GM19372 (cell line): ENCODE data around the gene PRSS22.
A peak's percentile ranks its signal among the peaks of the same experiment; 100 is the strongest.

Experiments
- ATAC-seq: cut with Tn5 transposase; IDR thresholded peaks from one replicate; pipeline ENCODE4 v1.9.1; 2021; ENCODE audit warnings: mild to moderate bottlenecking, low read depth, moderate library complexity; ENCODE audit not compliant: unreplicated experiment

Gene PRSS22

DNA sequence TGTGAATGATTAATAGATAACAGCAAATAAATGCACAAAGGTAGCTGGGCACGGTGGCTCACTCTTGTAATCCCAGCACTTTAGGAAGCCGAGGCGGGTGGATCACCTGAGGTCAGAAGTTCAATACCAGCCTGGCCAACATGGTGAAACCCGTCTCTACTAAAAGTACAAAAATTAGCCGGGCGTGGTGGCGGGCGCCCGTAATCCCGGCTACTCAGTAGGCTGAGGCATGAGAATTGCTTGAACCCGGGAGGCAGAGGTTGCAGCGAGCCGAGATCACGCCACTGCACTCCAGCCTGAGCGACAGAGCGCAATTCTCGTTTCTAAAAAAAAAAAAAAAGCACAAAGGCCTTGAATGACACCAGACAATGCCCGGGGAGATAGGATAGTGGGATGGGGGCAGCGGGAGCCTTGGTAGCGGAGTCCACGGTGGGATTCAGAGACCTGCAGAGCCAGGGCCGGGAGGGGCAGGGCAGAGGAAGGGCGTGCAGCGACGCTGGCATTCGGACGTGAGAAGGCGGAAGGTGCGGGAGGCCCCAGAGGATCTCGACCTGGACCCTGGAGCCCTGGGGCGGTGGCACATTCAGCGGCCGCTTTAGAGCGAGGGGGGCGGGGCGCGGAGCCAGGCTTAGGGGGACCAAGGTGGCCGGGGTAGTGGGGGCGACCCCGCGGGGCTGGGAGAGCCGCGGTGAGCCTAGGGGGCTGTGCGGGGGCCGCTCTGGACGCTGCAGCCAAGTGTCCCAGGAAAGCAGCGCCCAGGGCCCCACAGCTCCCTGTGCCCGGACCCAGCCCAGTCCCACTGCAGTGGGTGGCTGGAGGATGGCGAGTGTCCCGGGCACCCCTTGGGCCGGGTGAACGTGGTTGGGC is 24.0 kb upstream of the PRSS22 start:
- ATAC-seq: no peak

DNA sequence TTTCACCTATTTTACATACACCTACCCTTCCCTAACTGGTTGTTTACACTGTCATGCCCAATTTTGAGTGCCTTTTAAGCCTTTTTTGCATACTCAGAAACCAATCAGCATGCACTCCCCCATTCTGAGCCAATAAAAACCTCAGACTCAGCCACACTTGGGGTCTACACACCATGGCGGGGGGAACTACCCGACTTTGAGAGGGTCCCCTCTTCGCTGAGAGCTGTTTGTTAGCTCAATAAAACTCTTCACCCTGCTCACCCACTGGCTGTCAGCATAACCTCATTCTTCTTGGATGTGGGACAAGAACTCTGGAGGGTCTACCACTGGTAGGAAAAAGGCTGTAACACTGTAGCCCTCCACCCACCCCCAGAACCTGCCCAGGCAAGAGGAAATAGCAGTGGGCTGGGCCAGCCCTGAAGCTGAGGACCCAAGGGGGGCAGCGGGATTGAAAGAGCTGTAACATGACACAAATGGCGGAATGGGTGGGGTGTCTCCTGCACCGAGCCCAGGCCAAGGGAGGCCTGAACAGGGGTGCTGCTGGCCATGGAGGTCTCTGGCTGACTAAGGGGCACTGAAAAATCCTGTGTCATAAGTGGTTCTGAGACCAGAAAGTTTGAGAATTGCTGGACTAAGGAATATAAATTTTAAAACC is 22.0 kb upstream of the PRSS22 start:
- ATAC-seq: no peak

DNA sequence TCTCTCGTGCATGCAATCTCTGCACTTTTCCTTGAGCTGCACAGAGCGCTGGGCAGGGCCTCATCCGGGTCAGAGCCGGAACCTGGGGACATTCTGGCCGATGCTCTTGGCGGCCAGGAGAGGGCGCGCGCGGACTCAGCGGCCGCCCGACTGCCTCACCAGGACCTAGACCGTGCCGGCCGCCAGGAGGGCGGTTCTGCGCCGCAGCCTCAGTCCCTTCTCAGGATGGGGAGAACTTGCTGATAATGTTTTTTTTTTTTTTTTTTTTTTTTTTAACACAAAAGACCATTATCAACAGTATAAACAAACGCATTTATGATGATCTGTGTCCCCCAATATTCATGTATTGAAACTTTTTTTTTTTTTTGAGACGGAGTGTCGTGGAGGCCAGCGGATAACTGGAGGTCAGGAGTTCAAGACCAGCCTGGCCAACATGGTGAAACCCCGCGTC is 17.0 kb upstream of the PRSS22 start:
- peak; percentile 78 for ATAC-seq

DNA sequence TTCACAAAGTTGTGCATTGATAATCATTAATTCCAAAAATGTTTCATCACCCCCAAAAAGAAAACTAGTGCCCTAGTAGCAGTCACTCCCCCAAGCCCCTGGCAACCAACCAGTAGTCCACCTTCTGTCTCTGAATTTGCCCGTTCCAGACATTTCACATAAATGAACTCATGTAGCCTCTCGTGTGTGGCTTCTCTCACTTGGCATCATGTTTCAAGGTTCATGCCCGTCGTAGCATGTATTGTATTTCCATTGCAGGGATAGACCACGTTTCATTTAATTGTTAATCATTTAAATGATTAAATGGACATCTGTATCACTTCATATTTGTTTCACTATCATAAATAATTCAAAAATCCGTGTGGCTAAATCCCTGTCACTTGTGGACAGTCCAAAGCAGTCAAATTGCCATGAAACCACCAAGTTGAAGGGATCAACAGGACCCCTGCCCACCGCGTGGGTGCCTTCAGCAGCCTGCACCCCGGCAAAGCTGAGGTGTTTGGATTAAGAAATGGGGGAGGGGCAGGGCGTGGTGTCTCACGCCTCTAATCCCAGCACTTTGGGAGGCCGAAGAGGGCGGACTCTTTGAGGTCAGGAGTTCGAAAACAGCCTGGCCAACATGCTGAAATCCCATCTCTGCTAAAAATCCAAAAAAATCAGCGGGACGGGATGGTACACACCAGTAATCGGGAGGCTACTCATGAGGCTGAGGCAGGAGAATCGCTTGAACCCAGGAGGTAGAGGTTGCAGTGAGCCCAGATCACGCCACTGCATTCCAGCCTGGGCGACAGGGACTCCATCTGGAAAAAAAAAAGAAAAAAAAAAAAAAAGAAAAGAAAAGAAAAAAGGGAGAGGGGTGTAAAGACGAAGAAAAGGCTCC is 16.3 kb upstream of the PRSS22 start:
- no peak for ATAC-seq

DNA sequence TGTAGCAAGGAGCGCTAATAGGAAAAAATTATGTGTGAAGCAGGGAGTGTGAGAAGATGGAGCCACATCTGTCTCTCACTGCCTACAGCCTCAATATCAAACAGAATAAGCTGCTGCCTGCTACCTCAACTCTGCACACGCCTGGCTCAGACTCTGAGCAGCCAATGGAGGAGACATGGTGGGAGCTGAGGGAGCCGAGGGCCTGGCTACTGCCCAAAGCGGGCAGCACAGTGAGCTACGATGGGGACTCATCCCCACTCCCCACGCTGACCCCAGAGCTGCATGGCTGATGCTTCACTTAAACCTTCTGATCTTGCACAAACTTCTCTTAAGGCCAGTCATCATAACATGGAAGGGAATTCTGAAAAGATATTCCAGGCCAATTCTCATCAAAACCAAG is 14.0 kb upstream of the PRSS22 start:
- no peak for ATAC-seq

DNA sequence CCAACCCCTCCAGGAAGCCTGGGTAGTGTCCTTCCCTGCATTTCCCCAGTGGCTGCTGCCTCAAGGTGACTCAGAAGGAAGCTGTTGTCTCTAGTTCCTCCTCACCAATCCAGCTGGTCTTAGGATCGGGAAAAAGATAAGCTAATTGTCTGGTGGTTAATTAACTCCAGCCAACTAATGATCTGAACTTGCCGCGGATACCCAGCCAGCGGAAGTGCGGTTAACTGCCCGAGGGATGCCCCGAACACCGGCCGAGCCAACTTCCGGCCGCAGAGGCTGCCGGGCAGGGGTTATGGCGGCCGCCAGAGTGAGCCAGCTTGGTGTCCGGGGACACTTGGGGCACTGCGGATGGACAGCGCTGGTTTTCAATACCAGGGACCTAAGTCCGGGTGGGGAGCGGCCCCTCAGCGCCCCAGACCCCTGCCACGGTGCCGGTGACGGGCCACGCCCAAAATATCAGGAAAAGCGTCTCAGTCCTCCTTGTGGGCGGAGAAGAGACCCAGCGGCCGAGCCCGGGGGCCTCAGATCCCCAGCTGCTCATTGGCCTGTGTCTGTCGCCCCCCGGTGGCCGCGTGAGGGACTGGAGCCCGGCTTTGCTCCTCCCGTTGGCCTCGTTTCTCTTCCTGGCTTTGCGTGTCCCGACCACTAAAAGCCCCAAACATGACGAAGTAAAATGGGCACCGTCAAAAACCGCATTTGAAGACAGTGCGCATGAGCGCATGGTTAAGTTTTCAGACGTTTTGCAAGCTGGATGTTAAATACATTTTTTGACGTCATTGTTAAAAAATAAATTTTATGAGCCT is 10.2 kb upstream of the PRSS22 start:
- peak; percentile 90 for ATAC-seq

DNA sequence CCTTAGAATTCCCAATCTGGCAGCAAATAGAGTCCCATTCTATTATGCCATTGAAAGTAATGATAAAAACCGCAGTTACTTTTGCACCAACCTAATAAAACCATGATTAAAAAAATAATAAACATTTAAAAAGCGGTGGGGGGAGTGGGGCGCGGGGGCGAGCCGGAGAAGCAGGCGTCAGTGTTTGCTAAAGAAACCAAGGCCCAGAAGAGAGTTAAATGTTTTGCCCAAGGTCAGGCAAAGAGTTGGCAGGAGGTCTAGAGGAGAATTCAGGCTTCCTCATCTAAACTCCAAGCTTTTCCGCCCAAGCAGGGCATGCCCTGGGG is 9.7 kb upstream of the PRSS22 start:
- no peak for ATAC-seq

DNA sequence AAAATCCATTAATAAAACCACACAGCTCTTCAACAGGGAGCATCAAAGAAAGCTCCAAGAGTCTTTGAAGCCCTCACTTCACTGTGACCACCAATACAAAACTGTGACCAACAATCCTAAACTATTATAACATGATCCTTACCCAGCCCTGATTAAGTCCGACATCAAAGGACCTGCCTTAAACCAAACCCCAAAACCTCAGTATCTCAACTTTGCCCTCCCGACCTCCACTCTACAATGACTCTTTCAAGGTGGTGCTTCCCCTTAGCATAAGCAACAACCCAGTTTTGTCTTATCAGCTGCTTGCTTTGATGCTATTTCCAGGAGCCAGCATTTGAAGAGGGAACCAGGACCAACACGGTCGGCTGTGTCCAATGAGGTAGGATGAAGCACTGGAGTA is 8.5 kb upstream of the PRSS22 start:
- no peak for ATAC-seq

DNA sequence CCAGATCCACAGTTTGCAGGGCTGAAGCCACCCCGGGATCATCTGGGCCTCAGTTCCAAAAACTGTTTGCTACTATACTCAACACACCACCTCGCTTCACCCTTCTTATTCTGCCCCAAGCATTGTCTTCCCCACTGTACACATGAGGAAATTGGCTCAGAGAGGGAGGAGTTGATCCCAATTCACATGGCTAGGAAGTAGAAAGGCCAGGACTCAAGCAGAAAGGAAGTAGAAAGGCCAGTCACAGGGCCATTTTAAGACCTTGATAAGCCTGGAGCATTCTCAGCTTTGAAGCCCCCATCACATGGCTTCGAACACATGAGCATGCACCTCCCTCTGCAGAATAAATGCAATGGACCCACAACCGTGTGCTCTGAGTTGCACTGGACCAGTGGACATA is 7.7 kb upstream of the PRSS22 start:
- no peak for ATAC-seq

DNA sequence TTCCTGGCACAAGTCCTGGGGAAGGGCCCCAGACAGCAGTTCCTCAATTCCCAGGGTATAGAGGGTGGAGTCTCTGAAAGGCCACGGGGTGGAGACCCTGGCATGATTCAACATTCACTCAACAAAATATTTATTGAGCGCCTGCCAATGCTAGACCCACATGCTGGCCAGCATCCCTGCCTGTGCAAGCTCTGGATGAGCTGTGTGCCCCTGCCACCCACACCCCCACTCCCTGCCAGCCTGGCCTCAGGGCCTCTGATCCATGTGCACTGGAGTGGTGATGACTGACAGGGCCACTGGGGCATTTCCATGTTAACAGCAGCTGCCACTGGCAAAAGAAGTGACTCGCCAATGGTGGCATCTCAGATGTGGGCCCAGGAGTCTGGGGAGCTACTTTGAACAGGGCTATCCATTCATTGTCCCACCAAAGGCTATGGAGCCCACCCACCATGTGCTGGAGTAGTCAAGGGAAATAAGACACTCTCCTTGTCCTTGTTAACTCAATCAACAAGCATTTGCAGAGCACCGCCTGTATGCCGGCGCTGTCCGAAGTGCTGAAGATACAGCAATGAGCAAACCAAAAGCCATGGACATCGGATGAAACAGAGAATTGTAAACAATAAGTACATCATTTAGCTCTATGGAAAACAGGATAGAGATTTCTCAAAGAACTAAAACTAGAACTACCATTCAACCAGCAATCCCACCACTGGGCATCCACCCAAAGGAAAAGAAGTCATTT is 3.0 kb upstream of the PRSS22 start:
- ATAC-seq: no peak

DNA sequence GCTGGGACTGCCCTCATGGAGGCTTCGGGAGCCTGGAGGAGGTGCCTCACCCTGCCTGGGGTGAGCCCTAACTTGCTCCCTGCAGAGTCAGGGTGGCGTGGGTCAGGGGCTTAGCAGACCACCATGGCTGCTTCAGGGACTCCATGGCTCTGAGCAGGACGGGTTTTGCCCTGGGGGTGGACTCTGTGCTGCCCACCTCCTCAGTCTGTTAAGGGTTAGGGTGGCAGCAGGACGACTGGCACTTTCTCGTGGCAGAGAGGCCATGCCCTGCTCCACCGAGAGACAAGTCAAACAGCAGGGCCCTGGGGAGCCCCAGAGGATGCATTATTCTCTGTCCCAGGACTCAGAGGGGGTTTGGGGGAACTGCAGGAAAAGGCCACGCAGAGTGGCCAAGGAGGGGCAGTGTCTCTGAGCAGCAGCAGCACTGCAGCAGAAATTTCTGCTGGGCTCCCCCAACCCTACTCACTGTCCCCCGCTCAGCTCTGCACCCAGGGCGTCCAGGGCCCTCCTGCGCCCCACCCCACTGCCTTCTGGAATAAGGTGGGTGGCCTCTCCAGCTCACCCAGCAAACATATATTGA is 1.8 kb upstream of the PRSS22 start:
- ATAC-seq: no peak

DNA sequence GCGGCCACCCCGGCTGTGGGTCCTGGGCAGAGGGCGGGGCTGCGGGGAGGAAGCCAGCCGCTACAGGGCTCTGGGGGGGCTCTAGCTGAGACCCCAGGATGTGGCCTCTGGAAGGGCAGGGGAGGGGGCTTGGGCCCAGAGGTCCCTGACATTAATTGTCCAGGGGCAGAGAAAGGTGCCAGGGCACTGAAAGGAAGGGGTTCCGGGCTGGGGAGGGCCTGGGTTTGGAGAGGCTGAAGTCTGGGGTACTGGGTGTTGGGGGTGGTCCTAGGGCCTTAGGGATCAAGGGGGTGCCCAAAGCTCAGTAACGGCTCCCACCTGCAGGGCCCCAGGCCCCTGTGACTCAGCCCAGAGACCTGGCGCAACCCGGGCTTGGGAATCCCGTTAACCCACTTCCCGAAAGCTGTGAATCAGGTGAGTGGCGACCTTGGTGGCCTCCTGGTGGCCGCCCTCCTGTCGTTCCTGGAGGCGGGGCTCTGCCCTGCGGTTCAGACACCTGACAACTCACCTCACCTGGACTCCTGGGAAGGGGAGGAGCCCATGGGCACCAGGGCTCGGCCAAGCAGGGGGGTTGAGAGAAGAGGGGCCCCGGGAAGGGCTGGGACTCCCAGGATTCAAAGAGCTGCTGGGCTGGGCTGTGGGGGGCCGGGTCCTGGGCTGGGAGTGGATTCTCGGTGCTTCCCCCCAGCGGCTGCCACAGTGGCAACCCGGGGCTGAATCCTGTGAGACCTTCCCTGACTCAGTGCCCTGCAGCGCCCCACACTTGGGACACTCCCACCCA is 465 bp upstream of the PRSS22 start:
- no peak for ATAC-seq

DNA sequence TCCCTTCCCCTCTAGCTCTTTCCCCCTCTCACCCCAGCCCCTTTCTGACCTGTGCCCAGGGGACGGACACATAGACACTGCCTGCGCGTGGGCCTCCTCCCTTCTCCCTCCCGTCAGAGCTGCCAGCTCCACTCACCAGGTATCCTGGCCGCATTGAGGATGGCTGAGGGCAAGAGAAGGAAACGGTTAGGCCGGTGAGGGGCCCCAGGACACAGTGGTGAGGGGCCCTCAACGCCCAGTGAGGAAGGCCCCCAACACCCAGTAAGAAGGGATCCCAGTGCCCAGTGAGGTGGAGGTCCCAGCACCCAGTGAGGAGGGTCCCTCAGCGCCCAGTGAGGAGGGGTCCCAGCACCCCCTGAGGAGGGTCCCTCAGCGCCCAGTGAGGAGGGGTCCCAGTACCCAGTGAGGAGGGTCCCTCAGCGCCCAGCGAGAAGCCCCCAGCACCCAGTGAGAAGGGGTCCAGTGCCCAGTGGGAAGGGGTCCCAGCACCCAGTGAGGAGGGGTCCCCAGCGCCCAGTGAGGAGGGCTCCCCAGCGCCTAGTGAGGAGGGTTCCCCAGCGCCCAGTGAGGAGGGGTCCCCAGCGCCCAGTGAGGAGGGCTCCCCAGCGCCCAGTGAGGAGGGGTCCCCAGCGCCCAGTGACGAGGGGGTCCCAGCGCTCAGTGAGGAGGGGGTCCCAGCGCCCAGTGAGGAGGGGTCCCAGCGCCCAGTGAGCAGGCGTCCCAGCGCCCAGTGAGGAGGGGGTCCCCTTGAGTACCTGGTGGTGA is 1.1 kb downstream of the PRSS22 start:
- no peak for ATAC-seq

DNA sequence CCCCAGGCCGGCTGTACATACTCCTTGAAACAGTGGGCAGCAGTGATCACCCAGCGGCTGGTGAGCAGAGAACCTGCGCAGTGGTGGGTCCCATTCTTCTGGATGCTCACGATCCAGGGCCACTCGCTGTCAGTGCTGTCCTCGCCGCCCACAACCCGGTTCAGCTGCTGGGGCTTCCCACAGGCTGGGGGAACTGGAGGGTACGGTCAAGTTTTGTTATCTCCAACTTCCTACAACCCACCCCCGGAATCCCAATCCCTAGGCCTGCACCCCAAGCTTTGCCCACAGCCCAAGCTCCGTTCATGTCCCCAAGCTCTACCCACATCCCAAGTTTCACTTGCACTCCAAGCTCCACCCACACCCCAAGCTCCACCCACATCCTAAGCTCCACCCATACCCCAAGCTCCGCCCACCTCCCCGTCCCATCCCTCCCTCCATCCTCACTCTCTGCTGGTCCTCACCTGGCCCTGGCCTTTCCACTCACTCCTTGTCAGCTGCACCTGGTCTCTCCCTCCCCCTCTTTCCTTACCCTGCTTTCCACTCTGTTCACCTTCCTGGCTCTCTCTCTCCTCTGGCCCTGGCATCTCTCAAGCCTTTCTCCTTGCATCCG is 1.8 kb downstream of the PRSS22 start:
- ATAC-seq: no peak

DNA sequence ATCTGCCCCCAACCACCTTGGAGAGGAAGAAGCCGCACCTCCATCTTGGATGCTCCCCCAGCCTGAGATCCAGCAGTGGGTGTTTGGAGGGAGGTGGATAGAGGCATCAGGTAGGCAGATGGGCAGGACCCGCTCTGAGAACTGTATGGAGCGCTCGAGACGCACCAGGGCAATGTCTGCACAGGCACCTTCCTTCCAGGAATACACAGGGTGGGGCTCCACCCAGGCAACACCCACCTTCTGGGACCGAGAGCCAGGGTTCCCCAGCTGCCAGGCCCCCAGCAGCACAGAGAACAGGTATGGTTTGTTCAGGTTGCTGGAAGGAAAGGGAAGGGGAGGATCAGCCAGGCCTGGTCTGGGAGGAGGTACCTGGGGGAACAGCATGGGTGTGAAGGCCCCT is 2.4 kb downstream of the PRSS22 start:
- no peak for ATAC-seq

DNA sequence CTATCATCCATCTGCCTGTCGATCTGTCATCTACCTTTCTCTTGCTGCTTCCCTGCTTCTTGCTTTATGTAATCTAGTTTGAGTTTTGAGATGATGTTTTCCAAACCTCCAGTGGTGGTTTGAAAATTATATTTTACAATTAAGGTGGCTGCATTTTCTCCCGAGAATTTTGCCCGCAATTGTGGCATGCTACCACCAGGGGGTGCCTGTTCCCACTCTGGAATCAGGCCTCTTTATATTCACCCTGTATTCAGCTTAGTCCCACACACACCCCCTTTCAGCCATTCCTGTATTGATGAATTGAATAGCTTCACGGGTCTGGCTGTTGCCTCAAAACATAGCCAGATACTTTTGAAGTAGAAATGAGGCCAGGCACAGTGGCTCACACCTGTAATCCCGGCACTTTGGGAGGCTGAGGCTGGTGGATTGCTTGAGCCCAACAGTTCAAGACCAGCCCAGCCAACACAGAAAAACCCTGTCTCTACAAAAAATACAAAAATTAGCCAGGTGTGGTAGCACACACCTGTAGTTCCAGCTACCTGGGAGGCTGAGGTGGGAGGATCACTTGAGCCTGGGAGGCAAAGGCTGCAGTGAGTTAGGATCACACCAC is 3.2 kb downstream of the PRSS22 start:
- no peak for ATAC-seq

DNA sequence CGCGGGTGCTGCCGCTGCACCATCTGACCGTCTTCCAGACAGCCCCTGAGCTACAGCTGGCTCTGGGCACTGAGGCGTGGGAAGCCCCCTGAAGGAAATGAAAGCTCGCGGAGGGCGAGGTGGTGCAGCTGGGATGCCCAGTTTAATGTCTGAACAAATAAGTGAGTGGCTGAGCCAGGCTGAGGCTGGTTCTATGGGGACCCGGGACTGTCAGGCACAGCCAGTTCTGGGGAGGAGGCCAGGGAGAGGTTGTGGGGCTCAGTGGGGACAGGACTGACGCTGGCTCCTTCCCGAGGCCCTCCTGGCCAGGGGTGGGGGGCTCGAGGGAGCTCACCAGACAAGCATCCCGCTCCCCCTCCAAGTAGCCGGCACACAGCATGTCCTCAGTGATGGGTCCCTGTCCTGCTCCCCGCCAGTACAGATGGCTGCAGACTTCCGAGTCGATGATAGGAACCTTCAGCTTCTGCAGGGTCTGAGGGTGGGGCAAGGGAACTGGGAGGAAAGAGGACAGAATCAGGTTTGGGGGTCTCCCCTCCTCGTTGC is 4.4 kb downstream of the PRSS22 start:
- ATAC-seq: no peak
